B cell (primary cell): ENCODE results near the gene ARMC5. TPM values are rescaled to one million over a fixed set of nuclear protein-coding genes. Genes with fewer than 3 reads are reported as not detected.

Experiments used
- ATAC-seq: fragments of 200-7000 bp; cut with Tn5 transposase; one replicate; pipeline ENCODE4 v1.10.0; 2021; ENCODE audit warnings: low read depth, mild to moderate bottlenecking, moderate number of reproducible peaks, moderate library complexity
- CTCF ChIA-PET: fragments of 350-600 bp; sonication (Branson Sonifier 250); formaldehyde crosslinking; loops from one replicate; lab custom pipeline; 2021; ENCODE audit warnings: antibody characterized with exemption, inconsistent platforms; lab: Charles Lee
- POLR2A ChIA-PET: fragments of 350-600 bp; sonication (Branson Sonifier 250); formaldehyde crosslinking; loops from one replicate; lab custom pipeline; 2021; ENCODE audit warnings: antibody characterized with exemption; lab: Charles Lee
- DNase-seq: peaks from one replicate; pipeline ENCODE4 v3.0.0; 2013
- H2AFZ ChIP-seq: 2 replicates; pipeline ENCODE4 v1.6.1; 2012; ENCODE audit warnings: mild to moderate bottlenecking, low read depth, low read length; ENCODE audit not compliant: insufficient read depth, poor library complexity, severe bottlenecking
- H3K27ac ChIP-seq, 2 donors: 1 replicate in 1 of 2; 2 replicates in 1 of 2; pipeline ENCODE4 v1.5.1; 2012 to 2013; ENCODE audit warnings: low read length in 2 of 2, mild to moderate bottlenecking in 2 of 2, moderate library complexity in 1 of 2
- H3K27me3 ChIP-seq, 4 experiments: fragments of 200-600 bp in 1 of 4; sonication (generic) in 1 of 4; replicated peaks in 1 of 4; 1 replicate in 2 of 4; 2 replicates in 2 of 4; pipeline versions ENCODE4 v1.6.1 to v1.7.0; 2013 to 2016; ENCODE audit warnings: low read length in 3 of 4, mild to moderate bottlenecking in 2 of 4, mixed read lengths in 1 of 4, moderate library complexity in 1 of 4; ENCODE audit not compliant: insufficient read depth in 4 of 4, control insufficient read depth in 3 of 4; ENCODE audit errors: control extremely low read depth in 1 of 4
- H3K36me3 ChIP-seq, 2 experiments: replicated peaks in 1 of 2; 1 replicate in 1 of 2; 2 replicates in 1 of 2; pipeline versions ENCODE4 v1.6.1 to v1.7.1; 2013; ENCODE audit warnings: low read length in 1 of 2; ENCODE audit not compliant: insufficient read depth in 2 of 2, control insufficient read depth in 1 of 2; ENCODE audit errors: control extremely low read depth in 1 of 2, extremely low read depth in 1 of 2
- H3K4me1 ChIP-seq, 2 donors: fragments of 200-600 bp in 1 of 2; sonication (generic) in 1 of 2; 1 replicate in 1 of 2; 2 replicates in 1 of 2; pipeline versions ENCODE4 v1.5.1 to v1.6.1; 2013 to 2017; ENCODE audit warnings: low read length in 2 of 2; ENCODE audit not compliant: control insufficient read depth in 2 of 2, insufficient read depth in 2 of 2
- H3K4me2 ChIP-seq: replicated peaks from 2 replicates; pipeline ENCODE3; 2012; ENCODE audit warnings: mild to moderate bottlenecking, low read depth, low read length; ENCODE audit not compliant: poor library complexity, severe bottlenecking
- H3K4me3 ChIP-seq, 5 experiments: fragments of 200-600 bp in 1 of 5; sonication (generic) in 1 of 5; 1 replicate in 3 of 5; 2 replicates in 2 of 5; pipeline versions ENCODE4 v1.5.1 to v1.7.0; 2011 to 2016; ENCODE audit warnings: low read length in 4 of 5, mild to moderate bottlenecking in 4 of 5, low read depth in 2 of 5, control low read depth in 1 of 5, moderate library complexity in 1 of 5; ENCODE audit not compliant: insufficient read depth in 1 of 5; ENCODE audit errors: control extremely low read depth in 1 of 5, extremely low read depth in 1 of 5
- H3K79me2 ChIP-seq: fragments of 200-600 bp; sonication (generic); one replicate; pipeline ENCODE4 v1.6.0; 2016; ENCODE audit warnings: low read length; ENCODE audit not compliant: control insufficient read depth, insufficient read depth
- H3K9ac ChIP-seq: fragments of 200-600 bp; sonication (generic); 2 replicates; pipeline ENCODE4 v1.6.1; 2017; ENCODE audit warnings: mild to moderate bottlenecking, low read length, moderate library complexity
- H3K9me3 ChIP-seq, 3 donors: one replicate each; pipeline versions ENCODE4 v1.6.1 to v1.7.1; 2013; ENCODE audit warnings: low read length in 2 of 3; ENCODE audit not compliant: control insufficient read depth in 2 of 3, insufficient read depth in 1 of 3; ENCODE audit errors: control extremely low read depth in 1 of 3
- H4K20me1 ChIP-seq: 2 replicates; pipeline ENCODE4 v1.6.0; 2012; ENCODE audit warnings: mild to moderate bottlenecking, low read length; ENCODE audit not compliant: insufficient read depth, control insufficient read depth, poor library complexity, severe bottlenecking
- H3K27ac Mint-ChIP-seq: one replicate; pipeline ENCODE4 v1.8.0; 2021; ENCODE audit warnings: mixed read lengths
- H3K27me3 Mint-ChIP-seq: one replicate; pipeline ENCODE4 v1.8.0; 2021; ENCODE audit warnings: mixed read lengths
- H3K4me1 Mint-ChIP-seq: one replicate; pipeline ENCODE4 v1.8.0; 2021; ENCODE audit warnings: mixed read lengths
- H3K4me3 Mint-ChIP-seq: one replicate; pipeline ENCODE4 v1.8.0; 2021; ENCODE audit warnings: mixed read lengths
- H3K9me3 Mint-ChIP-seq: one replicate; pipeline ENCODE4 v1.8.0; 2022; ENCODE audit warnings: mixed read lengths; ENCODE audit not compliant: insufficient read depth
- EZH2 ChIP-seq: IDR thresholded peaks from 2 replicates; pipeline ENCODE4 v1.6.1; 2012; ENCODE audit warnings: borderline replicate concordance, low read depth, mild to moderate bottlenecking, moderate library complexity, low read length; ENCODE audit not compliant: insufficient read depth, poor library complexity, severe bottlenecking
- WGBS: methylation state at CpG from one replicate; pipeline ENCODE4 v1.1.5; 2013; ENCODE audit warnings: missing lambda C conversion rate; ENCODE audit not compliant: insufficient coverage; 5-methylcytosine and 5-hydroxymethylcytosine counted together
- intact Hi-C: fragments of 100-400 bp; cut with micrococcal nuclease; formaldehyde crosslinking; loops from one replicate; pipeline ENCODE4 v1.10.0; 2022
- polyA plus RNA-seq: library from polyadenylated mRNA; depleted of rRNA; stranded (reverse); fragments of >200 nt; gene quantifications from 2 replicates; pipeline ENCODE4 v1.2.3, GENCODE V29; 2012
- total RNA-seq, 2 donors: library from RNA; stranded (reverse); fragments of 120-200 nt in 1 of 2; gene quantifications; 1 replicate in 1 of 2; 2 replicates in 1 of 2; pipeline versions ENCODE4 v1.2.3 to v1.2.4, GENCODE V29; 2013 to 2022
- TF ChIP-seq, protein P1 (sequence below): fragments of 200-600 bp; IDR thresholded peaks from one replicate; pipeline ENCODE4 v1.8.0; 2022; ENCODE audit warnings: antibody characterized with exemption, mild to moderate bottlenecking

The ARMC5 gene
- total and polyA plus RNA-seq, 2 donors (not counting 1 experiment from before 2014, with no cell fraction given) = 11.7 to 15.4 TPM

DNA sequence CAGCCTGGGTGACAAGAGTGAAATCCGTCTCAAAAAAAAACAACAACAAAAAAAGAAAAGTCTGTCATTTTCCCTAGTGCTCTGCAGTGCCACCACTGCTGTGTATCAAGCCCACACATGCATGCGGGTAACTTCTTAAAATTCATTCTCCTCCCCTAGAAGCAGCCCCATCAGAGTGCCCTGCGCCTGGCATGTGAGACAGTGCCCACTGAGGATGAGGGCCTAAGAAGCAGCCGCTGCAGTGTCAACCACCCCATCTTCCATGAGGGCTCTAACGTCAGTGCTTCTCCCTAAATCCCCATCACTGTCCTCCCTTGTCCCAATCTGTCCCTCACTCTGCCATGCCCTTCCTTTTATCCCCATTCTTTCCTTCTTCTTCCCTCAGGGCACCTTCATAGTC lies 41.4 kb upstream of the ARMC5 start:
- H3K27me3 Mint-ChIP-seq = peaks cover 21% of the 10 kb centered on the region
- CTCF ChIA-PET = no interaction called here
- H3K4me1 ChIP-seq = peaks cover 0 to 5% of the 10 kb centered on the region in 2 donors

DNA sequence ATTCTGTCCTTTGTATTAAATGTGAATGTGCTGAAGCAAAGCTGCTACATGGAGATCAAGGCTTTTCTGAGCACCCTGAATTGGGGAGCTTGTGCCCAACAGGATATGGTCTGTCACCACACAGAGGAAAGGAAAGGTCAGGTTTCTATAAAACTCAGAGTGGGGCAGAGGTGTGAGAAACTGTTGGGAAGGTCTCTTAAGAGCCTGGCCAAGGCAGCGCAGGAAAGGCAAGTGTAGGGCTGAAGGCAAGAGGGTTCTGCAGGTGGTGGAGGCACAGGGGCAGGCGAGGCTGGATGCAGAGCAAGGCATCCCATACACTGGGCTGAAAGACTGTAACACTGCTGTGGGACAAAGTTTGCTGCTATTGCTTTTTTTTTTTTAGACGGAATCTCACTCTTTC lies 39.3 kb upstream of the ARMC5 start:
- Histone ChIP-seq H3K27ac (no peak overlapping the region), H3K36me3 (no peaks in the 10 kb centered on the region), H3K27me3 (peaks cover 0 to 3% (median 0%) of the 10 kb centered on the region in 4 experiments), H3K4me2 (no peak overlapping the region), H3K9me3 (peaks cover 0 to 9% (median 0%) of the 10 kb centered on the region in 3 donors), H4K20me1 (no peaks in the 10 kb centered on the region), H3K79me2 (no peaks in the 10 kb centered on the region), H3K9ac (no peak overlapping the region), H3K4me3 (no peak overlapping the region), H3K4me1 (no peaks in the 10 kb centered on the region), H2AFZ (no peak overlapping the region)
- no peak for TF ChIP-seq EZH2
- TF ChIP-seq, protein P1, sequence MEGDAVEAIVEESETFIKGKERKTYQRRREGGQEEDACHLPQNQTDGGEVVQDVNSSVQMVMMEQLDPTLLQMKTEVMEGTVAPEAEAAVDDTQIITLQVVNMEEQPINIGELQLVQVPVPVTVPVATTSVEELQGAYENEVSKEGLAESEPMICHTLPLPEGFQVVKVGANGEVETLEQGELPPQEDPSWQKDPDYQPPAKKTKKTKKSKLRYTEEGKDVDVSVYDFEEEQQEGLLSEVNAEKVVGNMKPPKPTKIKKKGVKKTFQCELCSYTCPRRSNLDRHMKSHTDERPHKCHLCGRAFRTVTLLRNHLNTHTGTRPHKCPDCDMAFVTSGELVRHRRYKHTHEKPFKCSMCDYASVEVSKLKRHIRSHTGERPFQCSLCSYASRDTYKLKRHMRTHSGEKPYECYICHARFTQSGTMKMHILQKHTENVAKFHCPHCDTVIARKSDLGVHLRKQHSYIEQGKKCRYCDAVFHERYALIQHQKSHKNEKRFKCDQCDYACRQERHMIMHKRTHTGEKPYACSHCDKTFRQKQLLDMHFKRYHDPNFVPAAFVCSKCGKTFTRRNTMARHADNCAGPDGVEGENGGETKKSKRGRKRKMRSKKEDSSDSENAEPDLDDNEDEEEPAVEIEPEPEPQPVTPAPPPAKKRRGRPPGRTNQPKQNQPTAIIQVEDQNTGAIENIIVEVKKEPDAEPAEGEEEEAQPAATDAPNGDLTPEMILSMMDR = no peak
- 83% methylated on average over 2 of the region's 3 CpGs for WGBS
- POLR2A ChIA-PET = no interaction called here
- Mint-ChIP-seq H3K9me3 (no peaks in the 10 kb centered on the region), H3K27me3 (peaks cover 26% of the 10 kb centered on the region), H3K4me3 (no peak overlapping the region), H3K27ac (no peak overlapping the region), H3K4me1 (peaks cover 2% of the 10 kb centered on the region)
- intact Hi-C loops = no loop called here
- no peak for ATAC-seq
- no peak for DNase-seq
- CTCF ChIA-PET = no interaction called here

More for the DNA sequence above, 41.4 kb upstream of the ARMC5 start:
- H3K9ac ChIP-seq = no peak overlapping the region
- WGBS = 95% methylated on average over 5 of the region's 5 CpGs
- H4K20me1 ChIP-seq = no peaks in the 10 kb centered on the region
- no peak overlapping the region for H3K27ac ChIP-seq
- no peaks in the 10 kb centered on the region for H3K79me2 ChIP-seq
- no peak overlapping the region for H3K27ac Mint-ChIP-seq
- POLR2A ChIA-PET = no interaction called here
- H3K4me3 Mint-ChIP-seq = no peak overlapping the region
- DNase-seq = no peak
- H3K9me3 Mint-ChIP-seq = no peaks in the 10 kb centered on the region
- TF ChIP-seq, protein P1 = no peak
- TF ChIP-seq EZH2 = no peak
- no peak overlapping the region for H3K4me3 ChIP-seq
- peaks cover 0 to 3% (median 0%) of the 10 kb centered on the region in 4 experiments for H3K27me3 ChIP-seq
- H3K4me1 Mint-ChIP-seq = peaks cover 17% of the 10 kb centered on the region
- H3K36me3 ChIP-seq = no peaks in the 10 kb centered on the region
- intact Hi-C loops = no loop called here
- no peak for ATAC-seq
- no peak overlapping the region for H3K4me2 ChIP-seq
- peaks cover 0 to 9% (median 0%) of the 10 kb centered on the region in 3 donors for H3K9me3 ChIP-seq
- H2AFZ ChIP-seq = no peak overlapping the region
